CD8-positive, alpha-beta memory T cell (primary cell): ENCODE measurements around the gene PORCN. TPM values are rescaled to one million over a fixed set of nuclear protein-coding genes. Genes with fewer than 3 reads are reported as not detected.

Source experiments
- CTCF ChIA-PET: fragments of 350-600 bp; sonication (Branson Sonifier 250); formaldehyde crosslinking; loops from one replicate; lab custom pipeline; 2021; ENCODE audit warnings: antibody characterized with exemption; lab: Charles Lee
- POLR2A ChIA-PET: fragments of 350-600 bp; sonication (Branson Sonifier 250); formaldehyde crosslinking; loops from one replicate; lab custom pipeline; 2021; ENCODE audit warnings: antibody characterized with exemption; lab: Charles Lee
- DNase-seq, 5 donors: peaks; one replicate each; pipeline versions ENCODE4 v3.0.0 to v3.0.0-alpha.2; 2020 to 2022; ENCODE audit warnings: mixed read lengths in 1 of 5
- H3K27ac ChIP-seq: one replicate; pipeline ENCODE4 v1.7.0; 2013; ENCODE audit warnings: low read depth, mild to moderate bottlenecking, low read length, moderate library complexity
- H3K27me3 ChIP-seq: 2 replicates; pipeline ENCODE4 v1.7.0; 2013; ENCODE audit warnings: low read length, mild to moderate bottlenecking; ENCODE audit not compliant: insufficient read depth, poor library complexity, severe bottlenecking
- H3K36me3 ChIP-seq: 2 replicates; pipeline ENCODE4 v1.7.0; 2013; ENCODE audit warnings: mild to moderate bottlenecking, low read length, moderate library complexity; ENCODE audit not compliant: insufficient read depth
- H3K4me1 ChIP-seq: 2 replicates; pipeline ENCODE4 v1.7.0; 2013; ENCODE audit warnings: mild to moderate bottlenecking, low read length, moderate library complexity; ENCODE audit not compliant: insufficient read depth
- H3K4me3 ChIP-seq: 2 replicates; pipeline ENCODE4 v1.7.0; 2013; ENCODE audit warnings: mild to moderate bottlenecking, low read length
- H3K9me3 ChIP-seq: 2 replicates; pipeline ENCODE4 v1.7.0; 2013; ENCODE audit warnings: mild to moderate bottlenecking, low read length
- H3K27ac Mint-ChIP-seq, 8 donors: one replicate each; pipeline ENCODE4 v1.8.0; 2020 to 2021; ENCODE audit warnings: mixed read lengths in 8 of 8, mild to moderate bottlenecking in 6 of 8, inconsistent platforms in 3 of 8, moderate library complexity in 3 of 8
- H3K27me3 Mint-ChIP-seq, 2 donors: one replicate each; pipeline ENCODE4 v1.8.0; 2020 to 2021; ENCODE audit warnings: mixed read lengths in 2 of 2, mild to moderate bottlenecking in 1 of 2, moderate library complexity in 1 of 2
- H3K36me3 Mint-ChIP-seq, 3 donors: one replicate each; pipeline ENCODE4 v1.8.0; 2020 to 2021; ENCODE audit warnings: mixed read lengths in 3 of 3, inconsistent platforms in 1 of 3, mild to moderate bottlenecking in 1 of 3
- H3K4me1 Mint-ChIP-seq, 3 donors: one replicate each; pipeline ENCODE4 v1.8.0; 2020 to 2021; ENCODE audit warnings: mixed read lengths in 3 of 3, inconsistent platforms in 1 of 3, mild to moderate bottlenecking in 1 of 3
- H3K4me3 Mint-ChIP-seq, 7 donors: one replicate each; pipeline ENCODE4 v1.8.0; 2020 to 2021; ENCODE audit warnings: mixed read lengths in 7 of 7, mild to moderate bottlenecking in 6 of 7, moderate library complexity in 4 of 7, inconsistent platforms in 2 of 7
- H3K9me3 Mint-ChIP-seq, 5 donors: one replicate each; pipeline ENCODE4 v1.8.0; 2020 to 2022; ENCODE audit warnings: mixed read lengths in 5 of 5, mild to moderate bottlenecking in 3 of 5, moderate library complexity in 2 of 5, inconsistent platforms in 1 of 5
- polyA plus RNA-seq: library from polyadenylated mRNA; unstranded; fragments of 300-500 nt; fragmentation: Illumina TruSeq; gene quantifications from one replicate; pipeline ENCODE4 v1.2.3, GENCODE V29; 2021
- total RNA-seq, 2 experiments: library from RNA; stranded (reverse); gene quantifications; one replicate each; pipeline ENCODE4 v1.2.3, GENCODE V29; 2021

Gene PORCN
- total and polyA plus RNA-seq, 3 experiments from 2014 or later = 12.8 to 17.8 (median 13.5) TPM

DNA sequence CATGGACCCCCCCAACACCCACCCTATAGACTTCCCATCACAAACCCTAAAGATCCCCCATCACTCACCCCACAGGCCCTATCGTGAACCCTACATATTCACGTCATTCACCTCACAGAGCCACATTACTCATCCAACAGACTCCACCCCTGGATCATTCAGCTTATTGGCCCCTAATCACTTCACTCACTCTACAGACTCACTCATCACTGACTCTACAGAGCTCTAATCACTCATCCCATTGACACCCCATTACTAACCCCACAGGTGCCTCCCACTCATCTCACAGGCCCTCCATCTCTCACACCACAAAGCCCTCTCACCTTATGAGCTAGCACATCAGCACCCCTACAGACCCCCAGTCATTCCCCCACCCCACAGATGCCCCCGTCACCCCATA lies 24.4 kb downstream of the PORCN start:
- H3K27ac Mint-ChIP-seq = peak overlapping the region in 2 of 8 donors; percentile 24 to 44

DNA sequence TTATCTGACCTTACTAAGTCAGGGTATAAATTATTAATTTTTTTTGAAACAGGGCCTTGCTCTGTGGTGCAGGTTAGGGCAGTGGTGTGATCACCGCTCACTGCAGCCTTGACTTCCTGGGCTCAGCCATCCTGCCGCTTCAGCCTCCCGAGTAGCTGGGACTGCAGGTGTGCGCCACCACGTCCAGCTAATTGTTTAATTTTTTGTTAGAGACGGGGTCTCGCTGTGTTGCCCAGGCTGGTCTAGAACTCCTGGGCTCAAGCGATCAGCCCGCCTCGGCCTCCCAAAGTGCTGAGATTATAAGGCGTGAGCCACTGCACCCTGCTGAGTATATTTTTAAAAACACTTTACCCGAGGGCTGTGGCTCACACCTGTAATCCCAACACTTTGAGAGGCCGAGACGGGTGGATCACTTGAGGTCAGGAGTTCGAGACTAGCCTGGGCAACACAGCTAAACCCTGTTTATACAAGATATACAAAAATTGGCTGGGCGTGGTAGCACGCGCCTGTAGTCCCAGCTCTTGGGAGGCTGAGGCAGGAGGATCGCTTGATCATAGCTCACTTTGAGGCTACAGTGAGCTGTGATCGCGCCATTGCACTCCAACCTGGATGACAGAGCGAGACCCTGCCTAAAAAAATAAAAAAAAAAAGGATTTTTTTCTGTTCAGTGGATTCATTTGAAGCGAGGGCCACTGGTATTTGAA lies 30.0 kb downstream of the PORCN start:
- DNase-seq = peak in 1 of 5 donors; percentile 1
- Mint-ChIP-seq H3K4me1 (peaks cover 16 to 23% (median 18%) of the 10 kb centered on the region in 3 donors), H3K36me3 (peaks cover 0 to 23% (median under 1%) of the 10 kb centered on the region in 3 donors), H3K9me3 (no peaks in the 10 kb centered on the region), H3K27ac (peak overlapping the region in 7 of 8 donors; percentile 89 to 98 (median 96)), H3K4me3 (peak overlapping the region in 6 of 7 donors; percentile 85 to 94 (median 90)), H3K27me3 (no peaks in the 10 kb centered on the region)
- Histone ChIP-seq H3K36me3 (no peaks in the 10 kb centered on the region), H3K4me1 (peaks cover 14% of the 10 kb centered on the region), H3K4me3 (no peak overlapping the region), H3K9me3 (no peaks in the 10 kb centered on the region), H3K27me3 (no peaks in the 10 kb centered on the region), H3K27ac (peak overlapping the region; percentile 89)
- ChIA-PET POLR2A (interaction anchor here (0.5 to 2.7 kb wide), 6 partner anchors 17 to 541 kb away, joined by 3 to 22 read pairs (median 3); partner anchors contain the start of genes EBP and RBM3), CTCF (interaction anchor here (1.0 to 2.4 kb wide), 7 partner anchors 17 to 456 kb away, joined by 3 to 11 read pairs (median 7); partner anchors contain the start of genes PORCN and RBM3)

More for the DNA sequence above, 24.4 kb downstream of the PORCN start:
- ChIA-PET POLR2A (no interaction called here), CTCF (no interaction called here)
- no peak overlapping the region for H3K27ac ChIP-seq
- no peak overlapping the region for H3K4me3 Mint-ChIP-seq
- H3K4me3 ChIP-seq = no peak overlapping the region
- no peaks in the 10 kb centered on the region for H3K27me3 Mint-ChIP-seq
- peaks cover 11% of the 10 kb centered on the region for H3K4me1 ChIP-seq
- peaks cover 6 to 9% (median 7%) of the 10 kb centered on the region in 3 donors for H3K36me3 Mint-ChIP-seq
- DNase-seq = no peak
- no peaks in the 10 kb centered on the region for H3K9me3 ChIP-seq
- H3K27me3 ChIP-seq = no peaks in the 10 kb centered on the region
- H3K9me3 Mint-ChIP-seq = no peaks in the 10 kb centered on the region
- no peaks in the 10 kb centered on the region for H3K36me3 ChIP-seq
- H3K4me1 Mint-ChIP-seq = peaks cover 8 to 12% (median 11%) of the 10 kb centered on the region in 3 donors

DNA sequence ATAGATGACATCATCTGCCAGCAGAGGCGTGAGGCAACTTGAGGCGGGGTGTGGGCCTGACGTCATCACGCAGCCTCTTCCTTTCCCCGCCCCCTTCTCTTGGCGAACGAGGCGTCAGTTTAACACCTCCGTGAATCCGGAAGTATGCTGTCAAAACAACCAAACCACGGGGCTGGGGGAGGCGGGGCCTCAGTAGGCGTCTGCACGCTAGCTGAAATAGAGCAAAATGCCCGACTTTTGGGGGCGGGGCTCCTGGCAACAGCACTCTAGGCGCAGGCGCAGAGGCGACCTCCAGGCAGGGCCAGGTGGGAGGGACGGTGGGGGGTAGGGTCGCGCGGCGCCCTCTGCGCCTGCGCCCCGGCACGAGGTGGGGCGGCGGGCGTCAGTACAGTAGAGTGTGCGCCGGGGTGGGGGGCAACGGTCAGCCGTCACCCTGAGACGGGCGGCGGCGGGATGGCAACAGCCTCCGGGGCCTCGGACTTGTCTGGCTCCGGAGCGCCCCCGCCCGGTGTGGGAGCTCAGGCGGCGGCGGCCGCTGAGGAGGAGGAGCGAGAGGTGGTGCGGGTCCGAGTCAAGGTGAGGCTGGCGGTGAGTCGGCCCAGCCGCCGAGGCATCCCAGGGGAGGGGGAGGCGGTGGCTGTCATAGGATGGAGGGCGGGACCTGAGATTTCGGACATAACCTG lies 30.7 kb downstream of the PORCN start, which contains the start of gene TBC1D25:
TBC1D25 (plus strand) TSS at position 370 of the 683 bp plus-strand sequence; CDS start at position 454, 84 bp downstream.
- Histone ChIP-seq H3K4me3 (peak within 1 kb of the TSS; percentile 64), H3K9me3 (no peaks in the 10 kb centered on the region), H3K36me3 (no peaks in the 10 kb centered on the region), H3K27me3 (no peaks in the 10 kb centered on the region), H3K4me1 (peaks cover 14% of the 10 kb centered on the region), H3K27ac (peak within 1 kb of the TSS; percentile 89)
- H3K36me3 Mint-ChIP-seq = peaks cover 0 to 28% (median 3%) of the 10 kb centered on the region in 3 donors
- H3K4me3 Mint-ChIP-seq = peak within 1 kb of the TSS; percentile 85 to 94 (median 90)
- H3K9me3 Mint-ChIP-seq = no peaks in the 10 kb centered on the region
- ChIA-PET CTCF (interaction anchor here (1.0 to 2.4 kb wide), 10 partner anchors 10 to 457 kb away, joined by 3 to 11 read pairs (median 5); partner anchors contain the start of genes PORCN and RBM3), POLR2A (interaction anchor here (0.5 to 2.7 kb wide), 7 partner anchors 18 to 540 kb away, joined by 3 to 22 read pairs (median 3); partner anchors contain the start of genes EBP and RBM3)
- H3K27ac Mint-ChIP-seq = peak within 1 kb of the TSS; percentile 89 to 98 (median 96)
- peak; percentile 94 to 99 (median 95) for DNase-seq
- H3K27me3 Mint-ChIP-seq = no peaks in the 10 kb centered on the region
- peaks cover 16 to 26% (median 18%) of the 10 kb centered on the region in 3 donors for H3K4me1 Mint-ChIP-seq

DNA sequence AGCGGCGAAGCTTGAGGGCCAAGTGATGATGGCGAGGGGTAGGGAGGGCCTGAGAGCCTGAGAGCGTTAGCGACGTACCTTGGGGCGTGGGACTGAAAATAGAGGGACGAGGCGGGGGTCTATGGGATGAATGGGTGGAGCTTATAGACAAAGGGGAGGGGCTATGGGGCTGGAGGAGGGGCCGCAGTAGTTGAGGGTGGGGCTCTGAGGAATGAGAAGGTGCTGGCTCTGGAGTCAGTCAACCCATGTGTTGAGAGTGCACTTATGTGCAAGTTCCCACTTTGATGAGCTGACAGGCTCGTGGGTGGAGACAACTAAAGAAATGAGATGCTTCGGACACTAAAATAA lies 31.2 kb downstream of the PORCN start:
- Mint-ChIP-seq H3K9me3 (no peaks in the 10 kb centered on the region), H3K27me3 (no peaks in the 10 kb centered on the region), H3K4me3 (peak overlapping the region; percentile 85 to 94 (median 90)), H3K36me3 (peaks cover 0 to 33% (median 3%) of the 10 kb centered on the region in 3 donors), H3K4me1 (peaks cover 16 to 26% (median 18%) of the 10 kb centered on the region in 3 donors), H3K27ac (peak overlapping the region; percentile 89 to 98 (median 96))
- peak overlapping the region; percentile 89 for H3K27ac ChIP-seq
- H3K4me1 ChIP-seq = peaks cover 14% of the 10 kb centered on the region
- H3K27me3 ChIP-seq = no peaks in the 10 kb centered on the region
- ChIA-PET CTCF (interaction anchor here (1.0 to 2.4 kb wide), 9 partner anchors 9 to 457 kb away, joined by 3 to 11 read pairs (median 5); partner anchors contain the start of genes PORCN and RBM3), POLR2A (interaction anchor here (1.0 to 2.7 kb wide), 5 partner anchors 18 to 56 kb away, joined by 3 to 22 read pairs (median 4); partner anchors contain the start of genes EBP and RBM3)
- H3K9me3 ChIP-seq = no peaks in the 10 kb centered on the region
- DNase-seq = peak in 4 of 5 donors; percentile 35 to 72 (median 52)
- peak overlapping the region; percentile 64 for H3K4me3 ChIP-seq
- peaks cover 5% of the 10 kb centered on the region for H3K36me3 ChIP-seq

DNA sequence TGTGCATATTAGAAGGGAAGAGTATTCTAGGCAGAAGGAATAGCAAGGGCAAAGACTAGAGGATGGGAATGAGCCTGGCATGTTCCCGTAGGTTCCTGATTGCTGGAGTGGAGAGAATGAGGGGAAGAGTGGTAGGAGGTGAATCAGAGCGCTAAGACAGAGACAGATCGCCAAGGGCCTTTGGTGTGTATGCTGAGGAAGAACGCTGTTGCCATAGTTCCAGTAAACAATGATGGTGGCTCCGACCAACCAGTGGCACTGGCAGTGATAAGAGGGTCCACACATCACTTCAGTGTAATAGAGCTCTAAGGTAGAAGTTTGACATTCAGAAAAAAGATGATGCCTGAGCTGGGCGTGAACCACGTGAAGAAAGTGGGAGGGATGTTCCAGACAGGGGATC lies 31.7 kb downstream of the PORCN start:
- Histone ChIP-seq H3K4me1 (peaks cover 14% of the 10 kb centered on the region), H3K27ac (peak overlapping the region; percentile 89), H3K27me3 (no peaks in the 10 kb centered on the region), H3K4me3 (peak overlapping the region; percentile 64), H3K36me3 (peaks cover 5% of the 10 kb centered on the region), H3K9me3 (no peaks in the 10 kb centered on the region)
- H3K4me1 Mint-ChIP-seq = peaks cover 16 to 26% (median 18%) of the 10 kb centered on the region in 3 donors
- POLR2A ChIA-PET = interaction anchor here (1.2 to 2.7 kb wide), 3 partner anchors 19 to 34 kb away, joined by 4 to 22 read pairs (median 20); partner anchors contain the start of genes EBP and RBM3
- H3K36me3 Mint-ChIP-seq = peaks cover 0 to 37% (median 3%) of the 10 kb centered on the region in 3 donors
- DNase-seq = peak in 2 of 5 donors; percentile 19 to 47
- CTCF ChIA-PET = interaction anchor here (1.0 to 2.4 kb wide), 8 partner anchors 9 to 458 kb away, joined by 3 to 11 read pairs (median 6); partner anchors contain the start of genes PORCN and RBM3
- H3K9me3 Mint-ChIP-seq = no peaks in the 10 kb centered on the region
- H3K27me3 Mint-ChIP-seq = no peaks in the 10 kb centered on the region
- H3K4me3 Mint-ChIP-seq = peak overlapping the region; percentile 85 to 94 (median 90)
- H3K27ac Mint-ChIP-seq = peak overlapping the region; percentile 72 to 98 (median 96)

DNA sequence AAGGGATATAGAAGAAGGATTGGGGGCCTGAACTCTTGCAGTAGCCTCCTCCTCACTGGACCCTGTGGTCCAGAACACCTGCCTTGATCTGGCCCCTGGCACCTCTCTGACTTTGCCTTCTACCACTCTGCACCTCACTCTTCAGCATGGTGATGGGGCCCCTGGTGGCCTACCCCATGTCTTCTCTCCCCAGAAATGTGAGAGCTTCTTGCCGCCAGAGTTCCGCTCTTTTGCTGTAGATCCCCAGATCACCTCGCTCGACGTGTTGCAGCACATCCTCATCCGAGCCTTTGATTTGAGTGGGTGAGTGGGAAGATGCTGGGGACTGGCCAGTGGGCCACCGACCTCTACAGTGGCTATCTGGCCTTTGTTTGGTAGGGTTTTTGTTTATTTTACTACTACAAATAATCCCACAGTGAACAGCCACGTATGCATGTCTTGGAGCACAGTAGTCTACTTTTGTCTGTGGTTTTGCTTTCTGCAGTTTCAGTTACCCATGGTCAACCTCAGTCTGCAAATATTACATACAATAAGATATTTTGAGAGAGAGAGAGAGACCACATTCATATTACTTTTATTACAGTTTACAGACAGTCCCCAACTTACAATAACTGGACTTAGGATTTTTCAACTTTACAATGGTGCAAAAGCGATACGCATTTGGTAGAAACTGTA lies 32.5 kb downstream of the PORCN start:
- Mint-ChIP-seq H3K9me3 (no peaks in the 10 kb centered on the region), H3K4me3 (peak overlapping the region; percentile 53 to 94 (median 90)), H3K27ac (peak overlapping the region; percentile 62 to 98 (median 92)), H3K27me3 (no peaks in the 10 kb centered on the region), H3K4me1 (peaks cover 16 to 26% (median 18%) of the 10 kb centered on the region in 3 donors), H3K36me3 (peaks cover 0 to 40% (median 3%) of the 10 kb centered on the region in 3 donors)
- Histone ChIP-seq H3K27me3 (no peaks in the 10 kb centered on the region), H3K4me1 (peaks cover 14% of the 10 kb centered on the region), H3K9me3 (no peaks in the 10 kb centered on the region), H3K4me3 (no peak overlapping the region), H3K36me3 (peaks cover 5% of the 10 kb centered on the region), H3K27ac (no peak overlapping the region)
- CTCF ChIA-PET = interaction anchor here (1.5 to 2.4 kb wide), 2 partner anchors 16 to 75 kb away, joined by 3 to 10 read pairs; no protein-coding TSS in a partner anchor
- POLR2A ChIA-PET = no interaction called here
- DNase-seq = no peak

DNA sequence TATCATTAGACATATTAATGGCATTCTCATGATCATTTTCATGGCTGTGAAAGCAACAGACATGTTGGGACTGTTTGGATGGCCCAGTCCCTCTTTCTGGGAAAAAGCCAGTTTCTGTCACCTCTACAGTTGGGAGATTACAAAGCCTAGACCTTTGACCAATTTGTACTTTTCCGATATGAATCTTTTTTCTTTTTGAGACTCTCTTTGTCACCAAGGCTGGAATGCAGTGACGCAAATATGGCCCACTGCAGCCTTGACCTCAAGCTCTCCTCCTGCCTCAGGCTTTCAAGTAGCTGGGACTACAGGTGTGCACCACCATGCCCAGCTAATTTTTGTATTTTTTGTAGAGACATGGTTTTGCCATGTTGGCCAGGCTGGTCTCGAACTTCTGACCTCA lies 40.1 kb downstream of the PORCN start:
- no peaks in the 10 kb centered on the region for H3K4me1 ChIP-seq
- Mint-ChIP-seq H3K4me3 (no peak overlapping the region), H3K9me3 (no peaks in the 10 kb centered on the region), H3K27ac (peak overlapping the region in 1 of 8 donors; percentile 67), H3K36me3 (peaks cover 0 to 52% (median 8%) of the 10 kb centered on the region in 3 donors), H3K4me1 (peaks cover 0 to 5% (median 0%) of the 10 kb centered on the region in 3 donors), H3K27me3 (no peaks in the 10 kb centered on the region)
- no peak overlapping the region for H3K4me3 ChIP-seq
- ChIA-PET CTCF (interaction anchor here (1.5 kb wide), 1 partner anchor 9 kb away, joined by 5 read pairs; the partner anchor contains the start of gene TBC1D25), POLR2A (no interaction called here)
- H3K27ac ChIP-seq = no peak overlapping the region
- DNase-seq = no peak
- peaks cover 11% of the 10 kb centered on the region for H3K36me3 ChIP-seq
- no peaks in the 10 kb centered on the region for H3K9me3 ChIP-seq
- H3K27me3 ChIP-seq = no peaks in the 10 kb centered on the region
